Spleen (tissue), 11 donors: Measurements from ENCODE around the gene CABP1. TPM values are rescaled to one million over a fixed set of nuclear protein-coding genes. Genes with fewer than 3 reads are reported as not detected.

Experiments
- DNase-seq: peaks from one replicate; pipeline ENCODE4 v3.0.0-alpha.2; 2020
- H3K27ac ChIP-seq, 8 donors: fragments of 200-600 bp; sonication (generic) in 7 of 8; 1 replicate in 4 of 8; 2 replicates in 4 of 8; pipeline versions ENCODE4 v1.5.0 to v1.8.0; 2016 to 2021; ENCODE audit warnings: inconsistent platforms in 4 of 8, mild to moderate bottlenecking in 4 of 8, moderate library complexity in 1 of 8
- H3K27me3 ChIP-seq, 7 donors: fragments of 200-600 bp; sonication (generic) in 6 of 7; replicated peaks in 1 of 7; 1 replicate in 4 of 7; 2 replicates in 3 of 7; pipeline versions ENCODE4 v1.5.0 to v1.8.0; 2016 to 2021; ENCODE audit warnings: inconsistent platforms in 3 of 7, mild to moderate bottlenecking in 1 of 7
- H3K36me3 ChIP-seq, 6 donors: fragments of 200-600 bp; sonication (generic) in 5 of 6; 1 replicate in 4 of 6; 2 replicates in 2 of 6; pipeline versions ENCODE4 v1.5.0 to v1.8.0; 2016 to 2021; ENCODE audit warnings: inconsistent platforms in 2 of 6
- H3K4me1 ChIP-seq, 6 donors: fragments of 200-600 bp; sonication (generic) in 5 of 6; 1 replicate in 3 of 6; 2 replicates in 3 of 6; pipeline versions ENCODE4 v1.5.0 to v1.8.0; 2016 to 2021; ENCODE audit warnings: inconsistent platforms in 3 of 6
- H3K4me3 ChIP-seq, 8 donors: fragments of 200-600 bp; sonication (generic) in 7 of 8; 1 replicate in 4 of 8; 2 replicates in 4 of 8; pipeline versions ENCODE4 v1.5.0 to v1.8.0; 2016 to 2021; ENCODE audit warnings: inconsistent platforms in 4 of 8, mild to moderate bottlenecking in 4 of 8, moderate library complexity in 2 of 8
- H3K9me3 ChIP-seq, 8 donors: fragments of 200-600 bp; sonication (generic) in 7 of 8; 1 replicate in 4 of 8; 2 replicates in 4 of 8; pipeline versions ENCODE4 v1.5.0 to v1.8.0; 2016 to 2021; ENCODE audit warnings: inconsistent platforms in 4 of 8
- CTCF ChIP-seq, 11 experiments: fragments of 200-600 bp in 7 of 11; fragments of 450-650 bp in 4 of 11; sonication (generic) in 4 of 11; IDR thresholded peaks in 8 of 11; conservative IDR thresholded peaks in 3 of 11; 1 replicate in 7 of 11; 2 replicates in 4 of 11; pipeline versions ENCODE4 v1.4.0 to v1.8.0; 2016 to 2021; ENCODE audit warnings: antibody characterized with exemption in 11 of 11, inconsistent platforms in 4 of 11, mild to moderate bottlenecking in 1 of 11
- POLR2A ChIP-seq, 3 donors: fragments of 450-650 bp; IDR thresholded peaks; one replicate each; pipeline ENCODE4 v1.5.1; 2017; ENCODE audit warnings: antibody characterized with exemption in 3 of 3, mild to moderate bottlenecking in 1 of 3
- POLR2AphosphoS5 ChIP-seq, 3 donors: sonication (generic); formaldehyde crosslinking; IDR thresholded peaks; one replicate each; pipeline ENCODE4 v1.5.1; 2017; ENCODE audit warnings: antibody characterized with exemption in 3 of 3
- WGBS, 5 donors: extraction: QIAGEN DNeasy Blood & Tissue Kit in 3 of 5; methylation state at CpG; one replicate each; pipeline versions ENCODE4 v1.1.5 to v1.1.7; 2013 to 2018; 5-methylcytosine and 5-hydroxymethylcytosine counted together
- intact Hi-C: fragments of 100-400 bp; cut with DNase I; formaldehyde crosslinking; loops from one replicate; pipeline ENCODE4 v1.15.0; 2023; ENCODE audit warnings: low total_unique reads
- polyA plus RNA-seq, 3 donors: library from polyadenylated mRNA; stranded (reverse); fragments of 200-250 nt; gene quantifications; one replicate each; pipeline ENCODE4 v1.2.1, GENCODE V29; 2013
- total RNA-seq, 7 donors: library from RNA; depleted of rRNA in 3 of 7; stranded (reverse); fragments of >200 nt in 3 of 7; fragmentation: NEBNext Ultra II Directional in 4 of 7; extraction: Animal tissue kit (Norgen Biotek cat#: 25700) in 4 of 7; gene quantifications; one replicate each; pipeline versions ENCODE4 v1.1.0 to v1.2.1, GENCODE V29; 2016 to 2021
- donor health status: healthy with polysubstance abuse.
- donor health status: DM: no; HTN: no; CAD: no; lungs with moderate emphysema.
- donor health status: DM: no; HTN: no; CAD: no.
- donor health status: Bipolar disorder and iron deficiency.
- donor health status: healthy.
- donor health status: DM: no; HTN: no; CAD: no.
- donor health status: DM: yes; HTN: yes; CAD: no.

CABP1 gene
- total and polyA plus RNA-seq, 10 donors = 0.27 to 2.8 (median 0.60) TPM; not detected in 1

GRCh38 chr12:120702637-120703036, 62.2 kb downstream of the CABP1 start:
- H3K27me3 ChIP-seq = no peaks in the 10 kb centered on the region
- peaks cover 2 to 70% (median 34%) of the 10 kb centered on the region in 6 donors for H3K36me3 ChIP-seq
- TF ChIP-seq CTCF (IDR thresholded peaks at IDR 0.05 in 8 of 11, conservative IDR thresholded peaks at IDR 0.05 in 3 of 11) (no peak), POLR2A (IDR thresholded peaks at IDR 0.05) (no peak), POLR2AphosphoS5 (IDR thresholded peaks at IDR 0.05) (no peak)
- H3K9me3 ChIP-seq = no peaks in the 10 kb centered on the region
- H3K4me1 ChIP-seq = peaks cover 0 to 46% (median 25%) of the 10 kb centered on the region in 6 donors
- H3K27ac ChIP-seq = peak overlapping the region in 7 of 8 donors; percentile 47 to 84 (median 65)
- H3K4me3 ChIP-seq = no peak overlapping the region
- 71 to 93% (median 84%) methylated on average over 1 of the region's 1 CpG for WGBS, 5 donors
- intact Hi-C loops = no loop called here
- DNase-seq = no peak

GRCh38 chr12:120703311-120703942, 63.0 kb downstream of the CABP1 start:
- Histone ChIP-seq H3K4me1 (peaks cover 0 to 39% (median 20%) of the 10 kb centered on the region in 6 donors), H3K9me3 (no peaks in the 10 kb centered on the region), H3K27me3 (no peaks in the 10 kb centered on the region), H3K27ac (peak overlapping the region in 7 of 8 donors; percentile 47 to 84 (median 65)), H3K36me3 (peaks cover 2 to 62% (median 30%) of the 10 kb centered on the region in 6 donors), H3K4me3 (no peak overlapping the region)
- intact Hi-C loops = no loop called here
- DNase-seq = no peak
- no peak for TF ChIP-seq CTCF (IDR thresholded peaks at IDR 0.05 in 8 of 11, conservative IDR thresholded peaks at IDR 0.05 in 3 of 11)
- TF ChIP-seq POLR2AphosphoS5 (IDR thresholded peaks at IDR 0.05) = peak in 2 of 3 donors; percentile 24 to 56
- whole genome bisulfite sequencing, 5 donors = 64 to 78% (median 77%) methylated on average over 11 of the region's 11 CpGs

GRCh38 chr12:120705618-120706017, 65.2 kb downstream of the CABP1 start:
- TF ChIP-seq POLR2AphosphoS5 (IDR thresholded peaks at IDR 0.05) (no peak), CTCF (IDR thresholded peaks at IDR 0.05 in 8 of 11, conservative IDR thresholded peaks at IDR 0.05 in 3 of 11) (no peak), POLR2A (IDR thresholded peaks at IDR 0.05) (no peak)
- Histone ChIP-seq H3K9me3 (no peaks in the 10 kb centered on the region), H3K4me1 (peaks cover 6 to 42% (median 15%) of the 10 kb centered on the region in 6 donors), H3K4me3 (no peak overlapping the region), H3K27ac (no peak overlapping the region), H3K36me3 (peaks cover 0 to 40% (median 17%) of the 10 kb centered on the region in 6 donors), H3K27me3 (no peaks in the 10 kb centered on the region)
- no peak for DNase-seq
- 78 to 100% (median 94%) methylated on average over 1 of the region's 1 CpG for WGBS, 5 donors
- intact Hi-C loops = no loop called here

GRCh38 chr12:120706029-120706428, 65.6 kb downstream of the CABP1 start:
- DNase-seq = no peak
- WGBS, 5 donors = 62 to 78% (median 71%) methylated on average over 5 of the region's 5 CpGs

More at GRCh38 chr12:120706029-120706428, 65.6 kb downstream of the CABP1 start:
- Histone ChIP-seq H3K36me3 (peaks cover 0 to 36% (median 13%) of the 10 kb centered on the region in 6 donors), H3K27ac (no peak overlapping the region), H3K4me3 (no peak overlapping the region), H3K4me1 (peaks cover 7 to 45% (median 17%) of the 10 kb centered on the region in 6 donors), H3K27me3 (no peaks in the 10 kb centered on the region), H3K9me3 (no peaks in the 10 kb centered on the region)
- intact Hi-C loops = no loop called here
- TF ChIP-seq POLR2A (IDR thresholded peaks at IDR 0.05) (no peak), CTCF (IDR thresholded peaks at IDR 0.05 in 8 of 11, conservative IDR thresholded peaks at IDR 0.05 in 3 of 11) (no peak), POLR2AphosphoS5 (IDR thresholded peaks at IDR 0.05) (no peak)
